Bronchial epithelial cell (primary cell): Measurements from ENCODE around the gene GTPBP1. TPM values are rescaled to one million over a fixed set of nuclear protein-coding genes. Genes with fewer than 3 reads are reported as not detected.

ENCODE experiments used
- DNase-seq: peaks from one replicate; pipeline ENCODE4 v3.0.0-alpha.2; 2010; ENCODE audit warnings: low read depth
- FAIRE-seq: peaks from 2 replicates; lab custom pipeline; 2011; peaks lifted over from hg19 to GRCh38; lab: Jason Lieb, UNC
- H3K27me3 ChIP-seq: 2 replicates; pipeline ENCODE4 v1.5.1; 2011; ENCODE audit warnings: low read length; ENCODE audit not compliant: control insufficient read depth, insufficient read depth
- H3K36me3 ChIP-seq: 2 replicates; pipeline ENCODE4 v1.5.1; 2011; ENCODE audit warnings: low read length; ENCODE audit not compliant: control insufficient read depth, insufficient read depth
- H3K4me3 ChIP-seq: 2 replicates; pipeline ENCODE4 v1.5.1; 2011; ENCODE audit warnings: mild to moderate bottlenecking, low read depth, low read length, control low read depth
- CTCF ChIP-seq: IDR thresholded peaks from 2 replicates; pipeline ENCODE4 v1.5.1; 2011; ENCODE audit warnings: mild to moderate bottlenecking, moderate library complexity, low read length, control low read depth, inconsistent platforms; ENCODE audit not compliant: insufficient read depth, severe bottlenecking
- total RNA-seq: library from RNA; depleted of rRNA; stranded (reverse); fragments of >200 nt; gene quantifications from 2 replicates; pipeline ENCODE4 v1.2.1, GENCODE V29; 2014

The GTPBP1 gene
- total RNA-seq, 1 donor from 2014 or later: 28.7 TPM

- Histone ChIP-seq H3K4me3 (no peak overlapping the region), H3K36me3 (peaks cover 52% of the 10 kb centered on the region), H3K27me3 (no peaks in the 10 kb centered on the region)
- DNase-seq (no peak), FAIRE-seq (no peak)
- no peak for TF ChIP-seq CTCF
These were observed 30.5 kb downstream of the GTPBP1 start for GRCh38 chr22:38736257-38736570.

GRCh38 chr22:38737302-38738060, 31.7 kb downstream of the GTPBP1 start:
- no peak overlapping the region for H3K4me3 ChIP-seq
- FAIRE-seq (no peak), DNase-seq (peak; percentile 24)
- H3K27me3 ChIP-seq: no peaks in the 10 kb centered on the region
- no peak for TF ChIP-seq CTCF
- peaks cover 60% of the 10 kb centered on the region for H3K36me3 ChIP-seq

GRCh38 chr22:38738475-38739070, 32.8 kb downstream of the GTPBP1 start:
- H3K4me3 ChIP-seq: no peak overlapping the region
- DNase-seq: no peak
- no peak for TF ChIP-seq CTCF
- H3K27me3 ChIP-seq: no peaks in the 10 kb centered on the region
- FAIRE-seq: no peak
- H3K36me3 ChIP-seq: peaks cover 63% of the 10 kb centered on the region

GRCh38 chr22:38739300-38740055, 33.7 kb downstream of the GTPBP1 start:
- Histone ChIP-seq H3K36me3 (peaks cover 57% of the 10 kb centered on the region), H3K27me3 (no peaks in the 10 kb centered on the region), H3K4me3 (no peak overlapping the region)
- no peak for DNase-seq
- no peak for TF ChIP-seq CTCF
- FAIRE-seq: no peak

- no peak for DNase-seq
- no peak for TF ChIP-seq CTCF
- no peak overlapping the region for H3K4me3 ChIP-seq
- H3K27me3 ChIP-seq: no peaks in the 10 kb centered on the region
- no peak for FAIRE-seq
- H3K36me3 ChIP-seq: peaks cover 63% of the 10 kb centered on the region
These were observed 34.5 kb downstream of the GTPBP1 start for GRCh38 chr22:38740116-38740723.
